HTR-8/SVneo (cell line): ENCODE data around the gene CAP1.
"Not testable (repeated sequence)": the region's sequence is repeated elsewhere in the genome, so short reads cannot be mapped to it uniquely, and the experiment has no call there.

Experiments used
- DNase-seq: peaks from one replicate; pipeline ENCODE4 v3.0.0; 2011; ENCODE audit warnings: low spot score, mixed read lengths; ENCODE audit not compliant: insufficient read length
- FAIRE-seq: peaks from 2 replicates; lab custom pipeline; 2011; peaks lifted over from hg19 to GRCh38; lab: Jason Lieb, UNC

CAP1 gene

GRCh38 chr1:40029608-40030007 is 10.9 kb upstream of the CAP1 start:
- DNase-seq (no peak), FAIRE-seq (no peak)

GRCh38 chr1:40030528-40031135 is 9.9 kb upstream of the CAP1 start:
- no peak for DNase-seq
- no peak for FAIRE-seq

- DNase-seq: peak; percentile 33
Measured at GRCh38 chr1:40032240-40032891, 8.2 kb upstream of the CAP1 start.

GRCh38 chr1:40034869-40035268 is 5.7 kb upstream of the CAP1 start:
- FAIRE-seq: no peak
- no peak for DNase-seq

More at GRCh38 chr1:40032240-40032891, 8.2 kb upstream of the CAP1 start:
- FAIRE-seq: no peak

- FAIRE-seq: no peak
Measured at GRCh38 chr1:40036574-40036973, 4.0 kb upstream of the CAP1 start.

GRCh38 chr1:40037254-40037653 is 3.3 kb upstream of the CAP1 start:
- not testable (repeated sequence) for DNase-seq, FAIRE-seq

More at GRCh38 chr1:40036574-40036973, 4.0 kb upstream of the CAP1 start:
- no peak for DNase-seq

GRCh38 chr1:40038697-40039096 is 1.8 kb upstream of the CAP1 start:
- DNase-seq (no peak), FAIRE-seq (no peak)

- no peak for FAIRE-seq
- DNase-seq: no peak
Measured at GRCh38 chr1:40039245-40039756, 1.2 kb upstream of the CAP1 start.

- no peak for FAIRE-seq
- DNase-seq: peak; percentile 82
Measured at GRCh38 chr1:40039757-40040510, 595 bp upstream of the CAP1 start.

GRCh38 chr1:40041466-40041838 is 923 bp downstream of the CAP1 start:
- FAIRE-seq: no peak
- no peak for DNase-seq

- DNase-seq: no peak
- FAIRE-seq: no peak
Measured at GRCh38 chr1:40042341-40042740, 1.8 kb downstream of the CAP1 start.

GRCh38 chr1:40044110-40044509 is 3.6 kb downstream of the CAP1 start:
- no peak for DNase-seq
- no peak for FAIRE-seq

GRCh38 chr1:40045182-40045581 is 4.7 kb downstream of the CAP1 start:
- FAIRE-seq: no peak
- no peak for DNase-seq

GRCh38 chr1:40045766-40046165 is 5.2 kb downstream of the CAP1 start:
- no peak for FAIRE-seq

GRCh38 chr1:40047276-40047675 is 6.7 kb downstream of the CAP1 start:
- no peak for DNase-seq
- no peak for FAIRE-seq

More at GRCh38 chr1:40045766-40046165, 5.2 kb downstream of the CAP1 start:
- DNase-seq: no peak

- FAIRE-seq (no peak), DNase-seq (no peak)
Measured at GRCh38 chr1:40047769-40048168, 7.2 kb downstream of the CAP1 start.

- FAIRE-seq (no peak), DNase-seq (no peak)
Measured at GRCh38 chr1:40049725-40050124, 9.2 kb downstream of the CAP1 start.

- FAIRE-seq (no peak), DNase-seq (no peak)
Measured at GRCh38 chr1:40050863-40051262, 10.3 kb downstream of the CAP1 start.

GRCh38 chr1:40053138-40053887 is 12.8 kb downstream of the CAP1 start:
- no peak for FAIRE-seq

GRCh38 chr1:40056519-40057309 is 16.2 kb downstream of the CAP1 start:
- no peak for DNase-seq
- FAIRE-seq: no peak

More at GRCh38 chr1:40053138-40053887, 12.8 kb downstream of the CAP1 start:
- DNase-seq: no peak
